GM21528 (cell line): ENCODE data around the gene KIF23.

Source experiments
- ATAC-seq: cut with Tn5 transposase; IDR thresholded peaks from one replicate; pipeline ENCODE4 v1.9.1; 2021; ENCODE audit warnings: mild to moderate bottlenecking, moderate library complexity; ENCODE audit not compliant: unreplicated experiment, low FRiP score

The KIF23 gene

DNA sequence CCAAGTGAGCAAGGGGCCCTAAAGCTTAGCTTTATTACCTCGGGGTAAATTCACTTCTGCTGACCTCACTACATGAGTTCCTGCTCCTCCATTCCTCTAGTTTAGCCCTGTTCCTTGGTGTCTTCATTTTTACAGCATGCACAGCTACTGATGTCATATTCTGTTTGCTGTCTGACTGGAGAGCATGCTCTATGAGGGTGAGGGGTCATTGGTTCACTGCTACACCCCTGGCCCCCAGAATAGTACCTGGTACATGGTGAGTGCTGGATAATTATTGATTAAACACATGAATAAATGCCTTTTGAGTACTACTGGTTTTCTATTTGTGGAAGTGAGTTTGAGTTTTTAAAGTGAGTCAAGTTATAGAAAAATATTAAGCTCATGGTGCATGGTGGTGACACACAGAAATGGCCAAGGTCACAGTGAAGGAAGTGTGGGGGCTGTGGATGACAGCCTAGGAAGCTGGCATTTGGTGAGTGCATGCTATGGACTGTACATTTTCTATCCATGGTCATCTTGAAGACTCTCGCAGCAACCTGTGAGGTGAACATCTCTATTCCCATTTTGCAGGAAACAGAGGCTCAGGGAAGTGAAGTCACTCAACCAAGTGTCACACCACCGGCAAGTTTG lies 72.4 kb downstream of the KIF23 start:
- ATAC-seq, result no peak

GRCh38 chr15:69489073-69489571 lies 75.0 kb downstream of the KIF23 start:
- ATAC-seq, result no peak

- no peak for ATAC-seq
Observed at GRCh38 chr15:69490356-69491037, 76.3 kb downstream of the KIF23 start.

DNA sequence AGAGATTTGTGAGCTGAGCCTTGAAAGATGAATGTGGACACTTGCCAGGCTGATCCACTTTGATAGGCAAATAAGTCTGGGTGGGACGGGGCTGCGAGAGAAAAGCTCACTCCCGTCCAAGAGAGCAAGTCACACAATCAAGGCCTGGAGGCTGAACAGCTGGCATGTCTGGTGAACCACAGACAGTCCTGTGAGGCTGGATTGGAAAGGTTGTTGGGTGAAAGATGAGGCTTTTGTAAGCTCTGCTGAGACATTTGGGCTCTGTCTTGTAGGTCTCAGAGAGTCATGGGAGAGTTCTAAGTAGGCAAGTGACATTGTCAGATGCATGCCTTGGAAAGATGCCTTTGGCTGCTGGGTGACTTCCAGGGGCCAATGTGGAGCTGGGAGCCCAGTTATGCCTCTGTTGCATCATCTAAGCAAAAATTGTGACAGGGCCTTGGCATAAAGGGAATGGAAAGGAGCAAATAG lies 76.9 kb downstream of the KIF23 start:
- no peak for ATAC-seq

DNA sequence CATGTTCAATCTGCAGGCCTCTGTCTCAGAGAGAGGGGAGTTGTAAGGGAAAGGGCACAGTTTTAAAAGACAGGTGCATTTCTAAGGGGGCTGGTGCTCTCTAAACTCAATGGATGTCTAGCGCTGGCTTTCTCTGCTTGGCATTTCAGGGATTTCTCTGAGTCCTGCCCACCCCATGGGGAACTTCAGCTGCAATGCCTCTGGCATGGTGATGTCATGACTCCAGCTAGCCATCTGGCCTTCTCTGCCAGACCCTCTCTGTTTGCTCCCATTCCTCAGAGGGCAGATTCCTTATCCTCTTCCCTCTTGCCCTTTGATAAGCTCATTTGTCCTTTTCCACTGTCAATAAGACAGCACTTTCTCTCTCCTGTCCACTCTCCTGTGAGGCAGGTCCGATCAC lies 79.3 kb downstream of the KIF23 start:
- no peak for ATAC-seq

DNA sequence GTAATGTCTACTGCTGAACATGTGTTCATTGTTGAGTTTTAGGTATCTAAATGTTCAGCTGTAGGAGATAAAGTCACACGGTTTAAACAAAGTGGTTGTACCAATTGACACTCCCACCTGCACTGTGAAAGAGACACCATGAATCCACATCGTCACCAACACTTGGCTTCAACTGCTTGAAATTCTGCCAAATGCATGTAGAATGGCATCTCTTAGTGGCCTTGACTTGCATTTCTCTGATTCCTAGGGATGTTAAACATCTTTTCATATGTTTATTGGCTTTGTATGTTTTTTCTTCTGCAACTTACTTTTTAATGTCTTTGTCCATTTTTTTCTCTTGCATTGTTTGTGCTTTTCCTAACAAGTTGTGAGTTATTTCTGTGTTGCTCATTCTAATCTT lies 81.9 kb downstream of the KIF23 start:
- ATAC-seq, result no peak

DNA sequence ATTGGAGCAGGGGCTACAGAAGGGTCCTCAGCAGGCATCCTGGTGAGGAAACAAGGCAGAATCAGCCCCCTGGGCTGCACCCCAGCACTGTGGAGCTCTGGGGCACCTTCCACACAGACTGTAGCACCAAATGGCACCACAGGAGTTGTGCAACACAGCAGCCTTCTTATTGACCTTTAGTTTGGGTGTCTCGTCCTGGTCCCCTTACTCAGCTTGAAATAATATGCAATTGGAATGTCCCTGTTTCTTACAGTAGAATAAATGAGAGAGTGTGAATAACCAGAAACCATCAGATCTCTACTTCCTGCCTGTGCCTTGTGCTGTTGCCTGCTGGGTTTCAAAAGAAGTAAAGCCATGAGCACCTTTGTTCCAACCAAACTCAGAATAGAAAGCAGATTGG lies 82.9 kb downstream of the KIF23 start:
- no peak for ATAC-seq

DNA sequence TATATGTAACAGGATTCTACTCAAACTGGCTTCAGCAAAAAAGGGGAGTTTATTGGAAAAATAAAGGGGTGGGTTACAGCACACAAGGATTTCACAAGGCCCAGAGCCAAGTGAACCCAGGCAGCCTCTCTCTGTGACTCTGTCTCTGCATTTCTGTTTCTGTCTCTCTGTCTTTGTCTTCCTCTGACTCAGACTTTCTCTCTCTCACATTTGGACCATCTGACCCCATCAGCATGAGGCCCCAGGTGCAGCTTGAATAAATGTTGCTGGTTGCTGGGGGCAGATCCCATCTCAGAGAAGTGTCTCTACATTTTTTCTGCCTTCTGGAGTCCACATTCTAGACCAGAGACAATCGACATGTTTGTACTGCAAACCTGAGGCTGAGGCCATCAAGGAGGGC lies 83.5 kb downstream of the KIF23 start:
- ATAC-seq, result no peak
